GM18505 (cell line): ENCODE results near the gene TPRG1.

ENCODE experiments used
- ATAC-seq: cut with Tn5 transposase; IDR thresholded peaks from one replicate; pipeline ENCODE4 v1.9.1; 2021; ENCODE audit not compliant: unreplicated experiment
- POLR2A ChIP-seq: IDR thresholded peaks from 4 replicates; pipeline ENCODE4 v1.6.1; 2011; ENCODE audit warnings: borderline replicate concordance; ENCODE audit not compliant: insufficient read depth, insufficient read length; ENCODE audit errors: extremely low read depth

TPRG1 gene

DNA sequence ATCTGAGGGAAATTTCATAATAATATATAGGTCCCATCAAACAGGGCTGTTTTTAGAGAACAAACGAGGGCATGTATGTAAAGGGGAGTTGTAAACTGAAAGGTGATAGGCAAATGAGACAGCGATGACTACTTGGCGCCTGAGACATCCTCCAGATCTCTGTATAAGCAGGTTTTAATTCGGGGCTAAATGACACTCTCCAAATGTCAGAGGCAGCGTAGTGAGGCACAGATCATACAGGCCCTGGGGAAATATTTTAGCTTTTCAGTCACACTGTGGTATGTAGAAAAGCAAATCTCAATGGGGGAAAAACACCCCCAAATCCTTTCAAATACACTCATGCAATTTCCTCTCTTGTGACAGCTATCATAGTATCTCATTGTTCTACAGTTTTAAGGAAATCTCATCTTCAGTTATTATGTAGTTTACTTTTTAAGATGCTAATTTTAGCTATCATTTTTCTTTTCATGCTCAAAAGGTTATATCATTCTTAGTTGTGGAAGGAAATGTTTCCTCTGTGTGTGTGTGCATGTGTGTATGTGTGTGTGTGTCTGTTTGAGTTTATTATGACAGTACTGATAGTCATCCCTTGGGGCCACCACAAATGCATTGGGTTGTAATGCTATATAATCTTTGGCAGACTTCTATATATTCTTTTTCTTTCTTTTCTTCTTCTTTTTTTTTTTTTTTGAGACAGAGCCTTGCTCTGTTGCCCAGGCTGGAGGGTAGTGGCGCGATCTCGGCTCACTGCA is 1.1 kb downstream of the TPRG1 start:
- ATAC-seq = no peak
- no peak for TF ChIP-seq POLR2A

DNA sequence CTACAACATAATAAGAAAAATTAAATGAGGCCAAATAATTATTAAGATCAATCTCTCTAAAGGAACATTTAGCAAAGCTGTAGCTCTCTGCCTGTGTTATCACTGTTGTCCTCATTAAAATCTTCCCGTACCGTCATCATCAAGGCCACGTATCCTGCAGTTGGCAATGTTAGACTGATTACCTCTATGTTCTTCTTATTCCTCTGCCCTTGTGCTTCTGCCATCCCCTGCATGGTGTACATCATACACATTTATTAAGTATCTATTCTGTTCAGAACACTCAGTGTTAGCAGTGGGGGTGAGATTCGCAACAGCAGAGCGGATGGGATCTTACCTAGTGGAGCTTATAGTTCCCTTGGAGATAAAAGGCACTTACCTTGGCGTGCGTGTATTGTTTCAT is 12.8 kb downstream of the TPRG1 start:
- ATAC-seq = no peak
- TF ChIP-seq POLR2A = no peak

DNA sequence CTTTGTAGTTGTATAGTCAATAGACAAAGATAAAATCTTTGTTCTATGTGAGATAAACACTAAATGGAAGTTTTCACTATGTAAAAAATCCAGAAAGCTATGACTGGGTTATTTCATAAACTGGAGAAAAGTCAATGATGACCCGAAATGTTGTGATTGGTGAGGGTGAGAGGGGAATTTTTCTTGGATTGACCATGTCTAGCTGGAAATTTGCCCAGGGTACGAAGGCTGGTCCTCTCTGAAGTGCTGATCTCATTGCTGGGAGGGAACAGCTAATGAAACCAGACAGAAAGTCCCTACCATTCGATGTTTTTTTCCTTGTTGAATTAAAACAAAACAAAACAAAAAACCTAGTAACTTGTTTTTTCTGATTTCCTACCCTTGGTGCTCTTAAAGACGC is 14.3 kb downstream of the TPRG1 start:
- ATAC-seq = no peak
- no peak for TF ChIP-seq POLR2A

DNA sequence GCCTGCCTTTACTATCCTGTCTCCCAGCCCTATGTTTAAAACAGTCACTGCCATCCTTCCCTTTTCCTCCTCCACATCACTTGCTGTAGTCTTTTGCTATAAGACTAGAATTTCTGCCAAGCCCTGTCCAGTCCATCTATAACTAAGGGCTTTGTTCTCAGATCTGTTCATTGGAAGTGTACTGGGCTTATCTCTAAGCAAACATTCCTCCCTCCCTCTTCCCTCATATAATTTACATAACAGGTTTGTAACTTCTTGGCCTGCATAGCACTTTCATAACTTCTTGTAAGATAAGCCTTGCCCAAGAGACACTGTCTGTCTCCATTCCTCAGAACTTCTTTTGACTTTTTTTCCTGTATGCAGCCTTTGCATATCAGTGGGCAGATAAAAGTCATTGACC is 16.7 kb downstream of the TPRG1 start:
- no peak for TF ChIP-seq POLR2A
- ATAC-seq = no peak

DNA sequence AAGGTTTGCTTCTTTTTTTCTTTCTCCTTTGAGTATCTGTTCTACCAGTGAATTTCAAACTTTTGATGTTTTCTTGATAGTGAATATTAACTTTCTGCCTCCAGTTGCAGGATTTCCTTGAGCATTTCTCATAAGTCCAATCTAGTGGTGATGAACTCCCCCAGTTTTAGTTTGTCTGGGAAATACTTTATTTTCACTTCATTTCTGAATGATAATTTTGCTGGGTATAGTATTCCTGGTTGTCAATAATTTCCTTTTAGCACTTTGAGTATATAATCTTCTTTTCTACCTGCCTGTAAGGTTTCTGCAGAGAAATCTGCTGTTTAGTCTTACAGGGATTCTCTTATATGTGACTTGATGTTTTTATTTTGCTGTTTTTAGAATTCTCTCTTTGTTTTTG is 21.0 kb downstream of the TPRG1 start:
- no peak for TF ChIP-seq POLR2A

DNA sequence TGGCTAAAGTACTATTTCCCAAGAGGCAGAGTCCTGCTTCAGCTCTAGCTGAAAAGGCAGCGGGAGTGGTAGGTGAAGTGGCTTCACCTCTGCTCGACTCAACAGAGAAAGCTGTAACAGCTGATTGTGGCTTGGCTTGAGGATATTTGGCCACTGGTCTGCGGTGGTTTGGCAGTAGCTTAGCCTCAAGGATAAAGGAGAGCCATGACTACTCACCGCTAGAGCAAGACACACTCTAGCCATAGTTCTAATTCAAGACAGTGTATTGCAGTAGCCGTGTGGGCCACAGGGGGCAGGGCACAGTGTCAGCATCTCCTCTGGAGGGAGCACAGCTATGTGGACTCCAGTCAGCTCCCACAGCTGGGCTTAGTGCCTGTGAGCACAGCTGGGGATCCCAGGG is 23.5 kb downstream of the TPRG1 start:
- no peak for TF ChIP-seq POLR2A
- no peak for ATAC-seq

More for the DNA sequence above, 21.0 kb downstream of the TPRG1 start:
- ATAC-seq = no peak

- no peak for TF ChIP-seq POLR2A
- no peak for ATAC-seq
Measured at GRCh38 chr3:189202106-189202505, 30.3 kb downstream of the TPRG1 start.

GRCh38 chr3:189202583-189202982 is 30.8 kb downstream of the TPRG1 start:
- ATAC-seq = no peak
- TF ChIP-seq POLR2A = no peak

DNA sequence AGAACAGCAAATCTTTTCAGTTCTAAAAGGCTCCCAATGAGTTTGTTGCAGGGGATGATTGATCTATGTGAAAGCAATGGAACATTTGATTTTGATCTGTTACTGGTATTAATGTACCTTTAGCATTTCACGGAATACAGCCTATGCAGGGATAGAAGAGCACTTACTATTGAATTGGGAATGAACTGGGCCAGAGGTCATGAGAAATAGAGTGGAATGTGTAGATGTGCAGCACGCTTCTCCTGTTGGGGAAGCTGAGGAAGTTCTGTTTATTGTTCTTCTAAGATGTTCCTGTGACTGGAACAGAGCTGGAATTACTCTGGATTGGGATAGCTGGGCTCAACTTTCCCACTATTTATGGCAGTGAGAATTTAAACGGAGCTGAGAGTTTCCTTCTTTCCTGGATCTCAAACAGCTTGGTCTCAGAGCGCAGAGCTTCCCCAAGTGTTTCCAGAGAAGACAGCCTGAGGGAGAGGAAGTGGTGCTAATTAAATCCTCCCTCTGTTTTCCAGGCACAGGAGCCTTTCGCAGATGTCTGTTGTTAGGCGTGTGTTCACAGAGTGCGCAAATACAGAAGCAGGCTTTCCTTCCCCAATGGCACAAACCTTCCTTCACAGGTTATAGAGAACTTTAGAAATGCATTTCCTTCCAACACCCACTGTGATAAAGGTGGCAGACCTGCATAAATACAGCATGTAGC is 32.5 kb downstream of the TPRG1 start:
- TF ChIP-seq POLR2A = no peak

GRCh38 chr3:189204937-189205336 is 33.2 kb downstream of the TPRG1 start:
- no peak for ATAC-seq
- no peak for TF ChIP-seq POLR2A

More for the DNA sequence above, 32.5 kb downstream of the TPRG1 start:
- no peak for ATAC-seq

DNA sequence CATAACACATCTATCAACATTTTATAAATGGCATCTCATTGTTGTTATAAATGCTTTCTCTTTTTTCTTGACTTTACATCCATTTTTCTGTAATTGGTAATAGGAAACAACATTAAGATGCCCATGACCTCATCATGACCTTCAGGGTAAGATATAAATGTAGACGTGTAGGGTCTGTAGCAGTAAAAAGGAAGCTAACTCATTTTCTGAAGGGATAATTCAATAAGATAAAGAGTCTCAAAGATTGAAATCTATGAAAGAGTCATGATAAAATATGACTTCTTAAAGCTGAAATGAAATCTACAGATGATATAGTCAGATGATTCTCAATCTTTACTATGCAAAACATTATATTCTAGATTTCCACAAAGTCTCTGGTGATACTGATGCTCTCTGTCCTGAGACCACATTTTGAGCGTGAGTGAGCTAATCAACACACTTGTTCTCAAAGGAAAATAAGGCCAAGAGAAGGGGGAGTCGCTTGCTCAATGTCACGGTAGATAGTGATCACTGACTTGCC is 38.5 kb downstream of the TPRG1 start:
- ATAC-seq = no peak
- TF ChIP-seq POLR2A = no peak

GRCh38 chr3:189212681-189213080 is 40.9 kb downstream of the TPRG1 start:
- no peak for TF ChIP-seq POLR2A

GRCh38 chr3:189214651-189215050 is 42.9 kb downstream of the TPRG1 start:
- no peak for TF ChIP-seq POLR2A
- ATAC-seq = no peak

More at GRCh38 chr3:189212681-189213080, 40.9 kb downstream of the TPRG1 start:
- ATAC-seq = no peak
